Measurements from ENCODE around the gene SEMA7A.

DNA sequence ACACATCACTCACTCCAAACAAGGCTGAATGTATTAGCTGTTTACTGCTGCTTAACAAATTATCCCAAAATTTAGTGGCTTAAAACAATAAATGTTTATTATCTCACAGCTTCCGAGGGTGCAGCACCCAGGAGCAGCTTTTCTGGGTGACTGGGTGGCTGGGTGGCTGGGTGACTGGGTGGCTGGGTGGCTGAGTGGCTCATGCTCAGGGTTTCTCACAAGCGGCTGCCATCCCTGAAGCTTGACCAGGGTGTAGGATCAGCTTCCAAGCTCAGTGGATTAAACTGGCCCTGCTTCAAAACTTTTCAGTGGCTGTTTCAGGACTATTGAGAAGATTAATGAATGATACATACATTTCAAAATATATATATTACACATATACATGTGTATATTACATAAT lies 64.0 kb downstream of the SEMA7A start:
- TF ChIP-seq CTCF (IDR thresholded peaks at IDR 0.05) = no peak
- no peak for TF ChIP-seq POLR2A (IDR thresholded peaks at IDR 0.05)
